GM12891 (cell line): Measurements from ENCODE around the gene MTMR3.

Source experiments
- PAX5 ChIP-seq: IDR thresholded peaks from 2 replicates; pipeline ENCODE4 v1.6.1; 2011; ENCODE audit warnings: low read length, moderate library complexity, mild to moderate bottlenecking; ENCODE audit not compliant: insufficient read depth, severe bottlenecking
- POLR2A ChIP-seq: IDR thresholded peaks from 2 replicates; pipeline ENCODE4 v1.6.1; 2011; ENCODE audit warnings: low read depth, low read length, control low read depth
- POLR2AphosphoS5 ChIP-seq: IDR thresholded peaks from 2 replicates; pipeline ENCODE4 v1.6.1; 2011; ENCODE audit warnings: low read depth, low read length, control low read depth
- POU2F2 ChIP-seq: IDR thresholded peaks from 2 replicates; pipeline ENCODE4 v1.6.1; 2011; ENCODE audit warnings: low read depth, mild to moderate bottlenecking, control low read depth, low read length, moderate library complexity
- SPI1 ChIP-seq: IDR thresholded peaks from 2 replicates; pipeline ENCODE4 v1.6.1; 2011; ENCODE audit warnings: low read depth, low read length, control low read depth
- TAF1 ChIP-seq: IDR thresholded peaks from 2 replicates; pipeline ENCODE4 v1.6.1; 2011; ENCODE audit warnings: low read depth, low read length, control low read depth

DNA sequence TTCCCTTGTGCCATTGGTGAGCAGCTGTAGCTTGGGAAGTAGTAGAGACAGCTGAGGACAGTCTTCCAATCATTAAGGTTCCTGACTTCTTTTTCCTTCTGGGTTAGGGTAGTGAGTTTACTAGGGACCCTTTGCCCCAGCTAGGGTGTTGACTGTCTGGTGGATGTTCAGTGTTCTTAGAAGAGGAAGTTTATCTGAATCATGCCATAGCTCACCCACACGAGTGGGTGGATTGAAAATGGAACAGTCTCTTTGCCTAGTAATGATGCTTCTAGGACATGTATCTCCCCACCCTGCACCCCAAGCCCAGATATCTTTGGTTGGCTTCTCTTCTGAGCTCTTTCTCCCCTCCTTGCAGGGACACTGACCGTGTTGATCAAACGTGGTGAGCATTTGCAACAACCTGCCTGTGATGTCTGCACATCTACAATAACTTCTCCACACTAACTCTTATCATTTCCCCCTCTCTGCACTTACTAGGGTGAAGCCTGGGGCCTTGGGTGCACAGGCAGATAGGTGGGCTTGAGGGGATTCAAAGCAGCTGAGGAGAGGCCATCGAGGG, 140.2 kb downstream of the MTMR3 start:
- no peak for TF ChIP-seq TAF1
- no peak for TF ChIP-seq POLR2AphosphoS5
- TF ChIP-seq POLR2A: no peak
- no peak for TF ChIP-seq POU2F2
- TF ChIP-seq SPI1: no peak
- TF ChIP-seq PAX5: no peak
